Measurements from ENCODE around the gene REPIN1. TPM values are rescaled to one million over a fixed set of nuclear protein-coding genes. Genes with fewer than 3 reads are reported as not detected.

REPIN1 gene
- total RNA-seq: 111 TPM
- long read RNA-seq, transcript REPIN1-207 (2 exons, 1,064 nt): minor isoform, 12 of 232 reads
- long read RNA-seq, transcript REPIN1-203 (2 exons, 2,969 nt): major isoform, 80 of 232 reads
- long read RNA-seq, transcript REPIN1-206 (2 exons, 910 nt): minor isoform, 11 of 232 reads
- long read RNA-seq, transcript REPIN1-202 (1 exons, 2,876 nt): minor isoform, 64 of 232 reads
- long read RNA-seq, partial matches to known transcripts: 1 of 232 reads
- long read RNA-seq, other reads (novel, unspliced or antisense): 39 of 232 reads

DNA sequence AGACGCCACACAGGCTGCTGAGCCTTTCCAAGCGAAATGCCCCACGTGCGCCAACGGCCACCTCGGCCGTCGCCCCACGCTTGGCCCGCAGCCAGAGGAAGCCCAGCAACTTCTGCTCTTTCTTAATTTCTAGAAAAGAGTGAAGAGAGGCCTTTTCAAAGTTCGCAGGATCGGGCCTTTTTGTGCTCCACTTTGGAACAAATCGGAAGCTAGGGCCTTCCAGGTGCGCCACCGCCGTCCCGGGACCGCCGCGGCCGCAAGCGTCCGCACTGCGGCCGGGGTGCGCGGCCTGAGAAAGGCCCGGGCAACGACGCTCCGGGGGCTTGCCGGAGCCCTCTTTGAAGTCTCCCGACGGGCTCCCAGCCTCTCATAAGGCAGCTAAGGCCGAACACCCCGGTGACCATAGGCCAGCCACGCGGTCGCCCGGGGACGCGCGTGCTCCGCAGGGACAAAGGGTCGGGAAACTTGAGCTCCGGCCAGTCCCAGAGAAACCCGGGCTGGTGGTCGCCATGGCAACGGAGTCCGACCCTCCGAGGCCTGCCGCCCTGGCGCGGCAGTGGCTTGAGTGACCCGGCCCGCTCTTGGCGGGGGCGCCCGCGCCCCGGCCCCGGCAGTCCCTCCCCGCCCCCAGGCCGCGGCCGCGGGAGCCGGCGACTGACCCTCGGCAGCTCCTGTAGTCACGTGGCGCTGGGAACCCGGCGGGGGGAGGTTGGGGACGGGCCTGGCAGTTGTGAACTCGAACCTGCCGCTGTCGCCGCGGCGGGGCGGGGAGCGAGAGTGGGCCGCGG is at the start of gene REPIN1:
Gene REPIN1 (plus strand): TSS at position 727 of the 788 bp plus-strand sequence. CDS start 890 bp downstream, outside the sequence.
- peak; percentile 90 for ATAC-seq
- intact Hi-C loops (cut with DNase I): loop anchor here (2.0 kb wide), 2 partner anchors 37 to 45 kb away; partner anchors contain the start of genes ACTR3C and LRRC61
- DNase-seq (ENCODE audit: missing footprints): peak; percentile 96

DNA sequence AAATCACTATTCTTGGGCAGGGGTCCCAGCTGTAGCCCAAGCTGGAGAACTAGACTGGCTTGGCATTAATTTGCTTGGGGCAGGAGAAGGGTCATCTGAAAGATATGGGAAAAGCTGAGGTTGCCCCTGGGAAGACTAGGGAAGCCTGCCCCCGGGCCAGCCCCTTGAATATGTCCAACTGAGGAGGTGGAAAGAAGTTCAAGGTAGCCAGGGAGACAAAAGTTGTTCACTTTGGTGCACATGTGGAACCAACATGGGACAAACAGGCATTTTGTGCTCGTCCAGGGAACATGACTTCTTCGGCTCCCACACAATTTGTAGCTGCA is 46.9 kb upstream of the REPIN1 start:
- ATAC-seq (no peak), DNase-seq (ENCODE audit: missing footprints) (no peak)
- intact Hi-C loops (cut with DNase I): loop anchor here (2.0 kb wide), 1 partner anchor 47 kb away; the partner anchor contains the start of gene REPIN1

DNA sequence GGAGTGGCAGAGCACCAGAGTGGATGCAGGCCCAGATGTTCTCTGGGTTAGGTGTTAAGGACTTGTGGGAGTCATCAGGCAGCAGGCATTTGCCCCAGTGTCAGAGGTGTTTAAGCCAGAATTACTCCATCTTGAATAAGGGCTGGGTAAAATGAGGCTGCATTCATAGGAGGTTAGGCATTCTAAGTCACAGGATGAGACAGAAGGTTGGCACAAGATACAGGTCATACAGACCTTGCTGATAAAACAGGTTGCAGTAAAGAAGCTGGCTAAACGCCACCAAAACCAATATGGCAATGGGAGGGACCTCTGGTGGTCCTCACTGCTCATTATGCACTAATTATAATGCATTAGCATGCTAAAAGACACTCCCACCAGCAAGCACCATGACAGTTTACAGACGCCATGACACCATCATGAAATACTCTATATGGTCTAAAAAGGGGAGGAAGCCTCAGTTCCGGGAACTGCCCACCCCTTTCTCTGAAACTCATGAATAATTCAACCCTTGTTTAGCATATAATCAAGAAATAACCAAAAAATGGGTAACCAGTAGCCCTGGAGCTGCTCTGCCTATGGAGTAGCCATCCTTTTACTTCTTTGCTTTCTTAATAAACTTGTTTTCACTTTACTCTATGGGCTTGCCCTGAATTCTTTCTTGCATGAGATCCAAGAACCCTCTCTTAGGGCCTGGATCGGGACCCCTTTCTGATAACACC is 46.3 kb upstream of the REPIN1 start:
- ATAC-seq (no peak), DNase-seq (ENCODE audit: missing footprints) (no peak)
- intact Hi-C loops (cut with DNase I): loop anchor here (2.0 kb wide), 1 partner anchor 47 kb away; the partner anchor contains the start of gene REPIN1

DNA sequence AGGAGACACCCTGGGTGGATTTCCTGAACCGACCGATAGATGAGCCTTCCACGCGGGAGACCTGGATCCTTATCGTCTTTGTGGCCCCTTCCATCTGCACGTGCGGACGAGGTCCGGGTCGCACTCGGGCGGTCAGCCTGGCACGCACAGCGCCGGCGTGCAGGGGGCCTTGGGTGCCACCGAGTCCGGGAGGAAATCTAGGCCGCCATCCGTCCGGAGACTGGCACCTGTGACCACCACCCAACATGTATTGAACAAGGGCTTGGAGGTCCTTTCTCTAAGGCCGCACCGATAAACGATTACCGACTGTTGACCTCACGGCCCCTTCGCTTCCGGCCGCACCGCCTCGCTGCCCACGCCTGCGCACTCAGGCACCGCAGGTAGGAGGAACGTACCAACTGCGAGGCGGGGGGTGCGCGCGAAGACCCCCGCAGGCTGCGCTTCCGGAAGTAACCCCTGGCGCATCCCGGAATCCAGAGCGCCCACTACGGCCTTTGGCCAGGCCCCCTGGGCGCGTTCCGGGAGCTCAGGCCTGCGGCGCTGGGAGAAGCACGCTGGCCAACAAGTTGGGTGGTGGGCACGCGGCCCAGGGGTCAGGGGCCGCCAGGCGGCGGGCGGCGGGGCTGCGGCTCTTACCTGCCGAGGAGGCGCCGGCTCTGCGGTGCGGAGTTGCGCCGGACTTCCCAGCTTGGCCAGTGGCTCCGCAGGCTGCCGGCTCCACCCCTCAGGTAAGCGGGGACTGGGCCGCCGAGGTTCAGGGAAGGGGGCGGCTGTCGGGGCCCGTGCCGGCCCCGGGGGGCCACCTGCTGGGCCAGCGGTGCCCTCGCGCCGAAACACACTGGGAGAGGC is 45.6 kb upstream of the REPIN1 start, which contains the start of the genes ACTR3C and LRRC61:
Gene ACTR3C (minus strand): TSS at position 713 of the 849 bp plus-strand sequence. CDS start 28,249 bp downstream, outside the sequence.
Gene LRRC61 (plus strand): TSS at position 523 of the 849 bp plus-strand sequence. CDS start 13,507 bp downstream, outside the sequence.
- ATAC-seq (peak; percentile 75), DNase-seq (ENCODE audit: missing footprints) (peak; percentile 81)
- intact Hi-C loops (cut with DNase I): loop anchor here (2.0 kb wide), 1 partner anchor 46 kb away; the partner anchor contains the start of gene REPIN1

DNA sequence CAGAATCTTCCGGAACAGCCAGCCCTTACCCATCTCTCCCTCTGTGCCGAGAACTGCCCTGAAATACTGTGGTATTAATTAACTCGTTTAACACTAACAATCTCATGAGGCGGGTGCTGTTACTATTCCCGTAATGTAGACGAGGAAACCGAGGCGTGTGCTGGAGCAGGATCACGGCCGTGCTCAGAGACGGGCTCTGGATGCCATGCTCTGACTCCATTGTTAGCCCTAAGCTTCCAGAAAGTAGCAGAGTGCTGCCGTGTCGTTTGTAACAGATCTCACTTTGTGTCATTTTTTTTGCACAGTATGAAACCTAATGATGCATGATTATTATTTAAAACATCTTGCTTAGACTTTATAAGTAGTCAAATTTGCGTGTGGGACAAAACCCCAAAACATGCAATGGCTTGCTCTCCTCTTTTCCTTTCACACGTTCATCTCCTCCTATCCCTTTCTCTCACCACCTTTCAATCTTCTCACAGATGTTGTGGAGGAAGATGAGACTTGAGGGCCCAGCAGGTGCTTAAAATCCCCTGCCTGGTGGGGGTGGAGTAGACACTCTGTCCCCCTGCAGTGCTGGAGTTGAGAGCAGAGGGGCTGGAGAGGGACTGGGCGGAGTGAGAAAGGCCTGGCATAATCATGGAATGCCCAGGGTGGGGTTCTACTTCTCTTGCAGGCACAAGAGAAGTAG is 44.8 kb upstream of the REPIN1 start:
- DNase-seq (ENCODE audit: missing footprints) (no peak), ATAC-seq (peak; percentile 2)
- intact Hi-C loops (cut with DNase I): loop anchor here (2.0 kb wide), 1 partner anchor 45 kb away; the partner anchor contains the start of gene REPIN1

DNA sequence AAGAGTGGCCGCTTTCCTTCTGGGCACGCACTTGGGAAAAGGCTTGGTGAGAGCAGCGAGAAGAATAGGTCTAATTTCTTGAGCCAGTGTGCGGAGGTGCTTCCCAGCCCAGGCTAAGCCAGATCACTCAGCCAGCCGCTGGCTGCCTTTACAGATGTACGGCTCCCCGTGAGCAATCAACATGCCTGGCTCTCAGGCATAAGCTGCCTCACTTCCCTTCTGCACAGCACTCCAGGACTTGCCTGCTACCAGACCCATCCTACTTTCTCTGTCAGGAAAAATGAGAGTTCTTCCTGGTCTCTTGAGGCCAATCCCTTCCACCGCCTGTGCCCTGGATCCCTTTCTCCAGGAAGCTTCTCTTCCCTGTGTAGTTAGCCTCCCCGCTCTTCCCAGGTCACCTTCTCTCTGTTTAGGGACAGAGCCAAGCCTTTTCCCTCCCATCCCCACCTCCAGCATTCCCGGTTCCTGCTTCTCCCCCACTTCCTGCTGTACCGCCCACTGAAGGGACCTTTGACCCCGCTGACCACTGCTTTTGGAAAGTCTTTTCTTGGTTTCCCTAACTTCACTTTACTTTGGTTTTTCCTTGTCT is 44.2 kb upstream of the REPIN1 start:
- no peak for ATAC-seq
- intact Hi-C loops (cut with DNase I): no loop called here
- DNase-seq (ENCODE audit: missing footprints): no peak

DNA sequence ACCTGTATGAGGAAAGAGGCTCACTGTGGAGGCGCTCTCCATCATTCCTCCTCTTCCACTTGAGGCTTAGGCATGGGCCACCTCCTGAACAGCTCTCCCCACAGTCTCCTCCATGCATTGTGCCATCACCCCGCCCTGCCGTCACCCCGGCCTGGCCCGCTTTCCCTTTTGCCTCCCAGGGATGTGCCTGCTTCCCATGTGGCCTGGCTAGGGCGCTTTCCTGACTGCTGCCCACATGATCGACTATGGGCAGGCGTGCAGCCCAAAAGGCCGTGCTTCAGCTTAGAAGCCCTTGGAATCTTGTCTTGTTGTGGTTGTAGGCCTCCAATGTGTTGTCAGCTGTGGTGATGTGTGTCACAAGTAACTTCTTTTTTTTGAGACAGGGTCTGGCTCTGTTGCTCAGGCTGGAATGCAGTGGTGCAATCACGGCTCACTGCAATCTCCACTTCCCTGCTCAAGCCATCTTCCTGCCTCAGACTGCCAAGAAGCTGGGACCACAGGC is 43.5 kb upstream of the REPIN1 start:
- DNase-seq (ENCODE audit: missing footprints) (no peak), ATAC-seq (peak; percentile 14)
- intact Hi-C loops (cut with DNase I): no loop called here

DNA sequence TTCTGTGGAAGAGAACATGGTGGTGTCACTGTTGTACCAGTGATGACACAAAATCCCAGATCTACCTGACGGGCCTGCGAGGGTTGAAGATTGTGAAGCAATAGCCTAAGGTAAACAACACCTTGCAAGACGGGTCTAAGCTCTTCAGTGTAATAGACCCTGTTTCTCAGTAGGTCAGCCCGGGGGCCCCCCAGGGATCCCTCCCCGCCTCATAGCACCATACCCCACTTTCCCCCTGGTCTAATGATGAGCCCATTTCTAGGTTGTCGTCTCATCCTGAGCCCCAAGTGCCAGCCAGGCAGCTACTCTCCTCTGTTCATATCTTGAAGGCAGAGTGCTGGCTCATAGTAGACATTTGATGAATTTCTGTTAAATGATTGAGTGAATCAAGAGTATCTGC is 42.7 kb upstream of the REPIN1 start:
- no peak for ATAC-seq
- DNase-seq (ENCODE audit: missing footprints): no peak
- intact Hi-C loops (cut with DNase I): no loop called here

DNA sequence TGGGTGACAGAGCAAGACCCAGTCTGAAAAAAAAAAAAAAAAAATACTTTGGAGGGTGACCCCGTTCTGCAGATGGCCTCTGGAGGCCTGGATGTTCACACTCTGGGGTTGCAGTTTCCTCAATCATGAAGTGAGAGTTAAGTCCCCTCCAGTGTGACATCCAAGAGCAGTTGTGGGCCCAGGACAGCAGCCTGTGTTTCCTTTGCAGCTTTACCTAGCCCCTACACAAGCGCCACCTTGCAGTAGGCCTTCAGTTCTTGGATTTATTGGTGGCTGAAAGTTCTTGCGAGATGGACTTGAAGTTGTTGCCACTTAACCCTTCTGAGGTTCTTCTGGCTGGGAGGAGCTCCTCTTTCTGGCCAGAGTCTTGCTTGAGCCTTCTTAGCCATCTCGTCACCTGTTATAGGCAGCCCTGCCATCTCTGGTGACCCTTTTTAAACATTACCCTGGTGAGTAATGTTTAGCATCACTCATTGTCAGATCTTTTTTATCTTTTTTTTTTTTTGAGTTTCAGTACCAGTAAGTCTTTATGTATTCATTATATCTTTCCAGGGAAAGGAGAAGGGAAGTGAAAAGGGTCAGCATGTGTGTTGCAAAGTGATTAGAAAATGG is 41.9 kb upstream of the REPIN1 start:
- DNase-seq (ENCODE audit: missing footprints) (no peak), ATAC-seq (no peak)
- intact Hi-C loops (cut with DNase I): no loop called here

DNA sequence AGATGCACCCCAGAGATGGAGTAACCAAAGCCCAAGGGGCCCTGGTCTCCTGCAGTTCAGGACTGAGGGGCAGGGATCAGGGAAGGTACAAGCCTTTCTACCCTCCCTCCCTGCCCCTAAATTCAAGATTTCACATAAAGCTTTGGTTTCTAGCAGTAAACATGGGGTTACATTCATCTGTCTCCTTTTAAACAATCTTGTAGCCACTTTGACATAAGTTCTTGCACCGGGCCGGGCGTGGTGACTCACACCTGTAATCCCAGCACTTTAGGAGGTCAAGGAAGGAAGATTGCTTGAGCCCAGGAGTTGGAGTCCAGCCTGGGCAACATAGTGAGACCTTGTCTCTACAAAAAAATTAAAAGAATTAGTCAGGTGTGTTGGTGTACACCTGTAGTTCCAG is 41.3 kb upstream of the REPIN1 start:
- ATAC-seq (no peak), DNase-seq (ENCODE audit: missing footprints) (no peak)

DNA sequence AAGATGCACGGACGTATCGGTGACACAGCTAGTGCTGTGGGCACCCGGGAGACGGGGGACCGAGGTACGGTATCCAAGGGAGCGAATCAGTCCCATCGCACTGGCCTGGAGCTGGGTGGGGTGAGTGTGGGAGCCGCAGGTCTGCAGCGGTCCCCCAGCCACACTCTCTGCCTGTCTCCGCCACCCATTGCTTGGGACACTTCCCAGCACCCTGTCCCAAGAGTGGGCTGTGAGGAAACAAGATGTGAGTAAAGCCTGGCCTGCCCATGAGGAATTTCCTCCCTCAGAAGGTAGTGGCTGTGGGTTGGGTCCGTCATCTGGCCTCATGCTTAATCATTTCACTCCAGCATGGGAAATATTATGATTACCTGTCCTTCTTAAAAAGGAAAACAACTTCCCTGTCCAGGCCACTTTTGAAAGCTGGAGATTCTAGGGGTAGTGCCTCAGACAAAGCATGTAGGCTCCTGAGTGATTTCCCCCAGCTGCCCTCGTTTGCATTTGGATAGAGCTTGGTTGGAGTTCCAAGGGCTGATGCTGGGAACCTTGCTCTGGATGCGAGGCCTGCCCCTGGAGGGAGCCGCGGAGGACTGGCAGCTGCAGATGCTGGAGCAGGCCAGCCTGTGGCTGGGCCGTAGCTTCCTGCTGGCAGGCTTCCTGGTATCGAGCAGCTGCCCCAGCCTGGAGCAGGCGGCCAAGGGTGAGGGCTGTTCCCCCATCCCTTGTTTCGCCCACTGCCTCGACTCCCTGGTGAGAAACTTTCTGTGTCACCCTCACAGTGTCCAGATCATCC is 39.1 kb upstream of the REPIN1 start:
- DNase-seq (ENCODE audit: missing footprints): no peak
- no peak for ATAC-seq
- intact Hi-C loops (cut with DNase I): no loop called here

More for the DNA sequence above, 41.3 kb upstream of the REPIN1 start:
- intact Hi-C loops (cut with DNase I): no loop called here

DNA sequence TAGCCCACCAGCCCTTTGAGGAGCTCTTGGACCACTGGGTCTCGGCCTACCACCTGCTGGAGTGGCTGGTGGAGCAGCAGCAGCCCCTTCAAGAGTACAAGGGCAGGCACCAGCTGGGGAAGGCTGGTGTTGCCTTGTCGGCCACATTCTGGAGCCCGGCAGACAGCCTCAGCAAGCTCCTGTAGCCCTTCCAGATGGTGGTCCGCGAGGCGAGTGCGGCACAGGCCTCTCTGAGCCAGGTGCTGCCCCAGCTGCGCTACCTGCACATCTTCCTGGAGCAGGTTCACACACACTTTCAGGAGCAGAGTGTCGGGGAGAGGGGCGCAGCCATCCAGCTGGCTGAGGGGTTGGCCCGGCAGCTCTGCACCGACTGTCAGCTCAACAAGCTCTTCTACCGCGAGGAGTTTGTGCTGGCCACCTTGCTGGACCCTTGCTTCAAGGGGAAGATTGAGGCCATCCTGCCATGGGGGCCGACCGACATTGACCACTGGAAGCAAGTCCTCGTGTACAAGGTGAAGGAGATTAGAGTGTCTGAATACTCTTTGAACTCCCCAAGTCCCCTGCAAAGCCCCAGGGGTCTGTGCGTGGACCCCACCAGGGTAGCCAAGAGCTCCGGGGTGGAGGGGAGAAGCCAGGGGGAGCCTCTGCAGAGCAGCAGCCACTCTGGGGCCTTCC is 38.3 kb upstream of the REPIN1 start:
- DNase-seq (ENCODE audit: missing footprints): no peak
- no peak for ATAC-seq
- intact Hi-C loops (cut with DNase I): no loop called here

DNA sequence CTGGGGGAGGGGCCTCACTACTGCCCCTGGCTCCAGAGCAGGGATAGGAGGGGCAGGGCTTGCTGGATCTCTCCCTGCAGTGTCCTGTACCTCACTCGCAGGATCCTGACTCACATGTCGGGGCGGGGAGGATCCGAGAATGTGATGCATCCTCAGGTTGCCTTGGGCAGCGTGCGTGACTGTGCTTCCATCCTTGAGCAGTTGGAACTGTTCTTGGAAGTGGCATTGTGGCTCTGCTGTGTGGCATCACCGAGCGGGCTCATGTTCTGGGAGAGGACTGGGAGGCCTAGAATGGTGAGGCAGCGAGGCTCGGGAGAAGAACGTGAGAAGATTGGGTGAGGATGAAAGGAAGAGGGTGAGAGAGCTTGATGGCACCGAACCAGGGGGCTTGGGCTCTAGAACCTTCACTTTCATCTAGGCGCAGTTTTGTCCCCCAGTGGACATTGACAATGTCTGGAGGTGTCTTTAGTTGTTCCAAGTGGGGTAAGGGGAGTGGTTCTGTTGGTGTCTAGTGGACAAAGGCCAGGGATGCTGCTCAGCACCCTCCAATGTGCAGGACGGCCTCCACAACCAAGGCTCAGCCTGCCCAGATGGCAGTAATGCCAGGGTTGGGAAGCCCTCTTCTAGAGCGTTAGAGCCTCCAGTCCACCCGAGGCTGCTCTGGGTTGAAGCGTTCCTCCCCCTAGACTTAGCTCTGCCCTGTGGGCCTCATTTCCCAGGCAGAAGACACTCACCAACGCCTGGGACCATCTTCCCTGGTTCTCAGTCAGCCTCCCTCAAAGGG is 35.6 kb upstream of the REPIN1 start:
- ATAC-seq (no peak), DNase-seq (ENCODE audit: missing footprints) (no peak)
- intact Hi-C loops (cut with DNase I): no loop called here

DNA sequence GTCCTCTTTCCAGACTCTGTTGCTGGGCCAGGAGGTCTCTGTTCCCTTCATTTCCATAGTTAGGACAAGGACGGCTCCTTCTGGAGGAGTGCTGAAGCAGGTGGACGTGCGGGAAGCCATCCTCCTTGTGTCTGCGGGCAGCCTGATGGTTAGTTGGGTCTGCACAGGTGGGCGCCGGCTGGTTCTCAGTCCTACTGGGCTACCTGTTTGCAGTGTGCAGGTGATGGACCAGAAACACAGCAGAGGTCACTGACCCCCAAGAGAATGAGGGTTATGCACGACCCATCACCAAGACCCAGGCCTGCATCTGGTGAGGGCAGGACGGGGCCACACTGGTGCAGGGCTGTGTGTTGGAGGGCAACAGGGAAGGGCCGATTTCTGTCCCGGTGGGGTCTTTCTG is 35.0 kb upstream of the REPIN1 start:
- no peak for ATAC-seq
- DNase-seq (ENCODE audit: missing footprints): no peak
- intact Hi-C loops (cut with DNase I): no loop called here

DNA sequence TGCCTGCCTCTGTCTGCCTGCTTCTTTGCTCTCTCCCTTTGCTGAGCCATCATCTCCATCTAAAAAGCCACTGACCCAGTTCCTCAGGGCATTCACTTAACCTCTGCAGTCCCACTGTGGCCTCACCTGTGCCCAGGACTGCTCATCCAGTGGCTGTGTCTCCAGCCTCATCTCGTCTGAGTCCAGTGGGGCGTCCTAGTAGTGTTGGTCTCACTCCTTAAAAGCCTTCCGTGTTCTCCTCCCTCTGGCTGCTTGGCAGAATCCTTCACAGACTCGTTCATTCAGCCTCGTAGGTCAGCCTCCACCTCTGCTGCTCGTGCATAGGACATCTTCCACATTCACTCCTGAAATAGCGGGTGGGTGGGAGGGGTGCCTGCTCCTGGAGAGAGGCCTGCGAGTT is 34.5 kb upstream of the REPIN1 start:
- ATAC-seq: no peak
- intact Hi-C loops (cut with DNase I): no loop called here
- DNase-seq (ENCODE audit: missing footprints): no peak

Measured in Right ventricle myocardium inferior (tissue), 1 donor.